NCI-H774 (cell line): ENCODE measurements around the gene SPIB.
A peak's percentile ranks its signal among the peaks of the same experiment; 100 is the strongest.
"Not testable (repeated sequence)": the region's sequence is repeated elsewhere in the genome, so short reads cannot be mapped to it uniquely, and the experiment has no call there.

ENCODE experiments used
- DNase-seq: peaks from one replicate; lab custom pipeline; 2025; lab: John Stamatoyannopoulos, UW

SPIB gene

DNA sequence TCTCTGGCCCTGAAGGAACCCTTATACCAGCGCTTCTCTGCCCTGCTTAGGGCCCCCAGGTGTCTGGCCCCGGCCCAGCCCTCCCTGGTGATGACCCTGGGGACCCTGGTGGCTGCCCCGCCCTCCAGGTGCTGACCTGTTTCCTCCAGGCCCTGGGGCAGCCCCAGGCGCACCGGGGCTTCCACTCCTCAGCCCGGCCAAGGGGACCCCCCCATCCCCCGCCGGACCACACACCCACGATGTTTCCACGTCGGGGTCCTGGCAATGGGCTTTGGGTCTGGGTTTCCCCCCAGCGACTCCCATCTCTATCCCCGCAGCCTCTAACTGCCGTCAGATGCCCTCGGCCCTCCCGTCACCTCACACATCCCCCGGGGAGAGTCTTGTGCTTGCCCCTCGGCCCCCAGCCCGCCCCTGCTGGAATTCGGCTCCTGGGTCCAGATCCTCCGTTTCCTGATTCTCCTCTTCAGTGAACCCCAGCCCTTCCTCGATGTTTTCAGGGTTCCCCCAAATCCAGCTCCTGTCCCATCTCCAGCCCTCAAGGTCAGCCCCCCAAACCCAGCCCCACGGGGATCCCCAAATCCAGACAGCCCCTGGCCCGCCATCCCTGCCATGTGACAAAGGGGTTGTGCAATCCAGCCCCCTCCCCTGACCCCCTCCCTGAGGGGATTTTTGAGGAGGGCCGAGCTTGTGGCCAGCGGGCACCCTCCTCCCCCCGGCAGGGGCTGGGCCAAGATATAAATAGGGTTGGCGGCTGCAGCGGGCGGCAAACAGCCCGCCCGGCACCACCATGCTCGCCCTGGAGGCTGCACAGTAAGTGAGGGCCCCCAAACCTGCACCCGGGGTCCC lies at the start of gene SPIB:
Gene SPIB (plus strand): TSS at position 763 of the 846 bp plus-strand sequence. CDS start 25 bp downstream, at position 788.
- DNase-seq: no peak

DNA sequence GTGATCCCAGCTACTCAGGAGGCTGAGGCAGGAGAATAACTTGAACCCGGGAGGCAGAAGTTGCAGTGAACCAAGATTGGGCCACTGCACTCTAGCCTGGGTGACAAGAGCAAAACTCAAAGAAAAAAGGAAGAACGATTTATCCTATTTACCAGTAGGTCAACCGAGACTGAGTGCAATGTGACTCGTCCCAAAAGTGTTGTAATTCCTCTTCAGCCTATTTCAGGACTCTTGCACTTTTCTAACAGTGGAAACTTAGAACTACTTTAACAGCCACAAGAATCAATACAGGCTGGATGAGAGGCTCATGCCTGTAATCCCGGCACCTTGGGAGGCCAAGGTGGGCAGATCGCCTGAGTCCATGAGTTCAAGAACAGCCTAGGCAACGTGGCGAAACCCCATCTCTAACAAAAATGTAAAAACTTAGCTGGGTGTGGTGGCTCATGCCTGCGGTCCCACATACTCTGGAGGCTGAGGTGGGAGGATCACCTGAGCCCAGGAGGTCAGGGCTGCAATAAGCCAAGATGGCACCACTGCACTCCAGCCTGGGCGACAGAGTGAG lies 46.7 kb upstream of the SPIB start:
- DNase-seq: no peak

DNA sequence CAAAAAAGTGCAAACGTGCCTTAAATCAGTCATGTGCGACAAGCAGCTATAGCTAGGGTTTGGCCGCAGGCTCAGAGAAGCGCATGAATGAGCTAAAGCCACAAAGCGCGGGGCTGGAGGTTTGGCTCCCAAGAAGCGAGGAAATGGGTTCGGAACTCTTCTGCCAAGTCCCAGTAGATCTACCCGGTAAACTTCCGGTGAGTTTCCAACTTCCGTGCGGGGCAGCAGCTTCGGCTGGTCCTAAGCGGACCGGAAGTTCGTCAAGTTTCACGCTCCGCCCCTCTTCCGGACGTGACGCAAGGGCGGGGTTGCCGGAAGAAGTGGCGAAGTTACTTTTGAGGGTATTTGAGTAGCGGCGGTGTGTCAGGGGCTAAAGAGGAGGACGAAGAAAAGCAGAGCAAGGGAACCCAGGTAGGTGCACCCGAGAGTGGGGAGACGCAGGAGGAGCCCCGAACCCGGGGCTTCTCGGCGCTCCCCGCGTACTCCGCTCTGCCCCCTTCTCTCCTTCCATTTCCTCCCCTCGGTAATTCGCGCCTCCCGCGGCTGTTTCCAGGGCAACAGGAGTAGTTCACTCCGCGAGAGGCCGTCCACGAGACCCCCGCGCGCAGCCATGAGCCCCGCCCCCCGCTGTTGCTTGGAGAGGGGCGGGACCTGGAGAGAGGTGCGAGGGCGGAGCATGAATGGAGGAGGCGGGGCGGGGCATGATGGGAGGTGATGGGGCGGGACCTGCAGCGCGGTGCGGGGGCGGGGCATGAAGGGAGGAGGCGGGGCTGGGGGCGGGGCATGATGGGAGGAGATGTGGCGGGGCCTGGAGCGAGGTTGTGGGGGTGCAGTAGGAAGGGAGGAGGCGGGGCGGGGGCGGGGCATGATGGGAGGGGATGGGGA lies 42.3 kb upstream of the SPIB start, which contains the start of gene NR1H2:
Gene NR1H2 (plus strand): TSS at position 292 of the 885 bp plus-strand sequence. CDS start 1,149 bp downstream, outside the sequence.
- peak; percentile 97 for DNase-seq

DNA sequence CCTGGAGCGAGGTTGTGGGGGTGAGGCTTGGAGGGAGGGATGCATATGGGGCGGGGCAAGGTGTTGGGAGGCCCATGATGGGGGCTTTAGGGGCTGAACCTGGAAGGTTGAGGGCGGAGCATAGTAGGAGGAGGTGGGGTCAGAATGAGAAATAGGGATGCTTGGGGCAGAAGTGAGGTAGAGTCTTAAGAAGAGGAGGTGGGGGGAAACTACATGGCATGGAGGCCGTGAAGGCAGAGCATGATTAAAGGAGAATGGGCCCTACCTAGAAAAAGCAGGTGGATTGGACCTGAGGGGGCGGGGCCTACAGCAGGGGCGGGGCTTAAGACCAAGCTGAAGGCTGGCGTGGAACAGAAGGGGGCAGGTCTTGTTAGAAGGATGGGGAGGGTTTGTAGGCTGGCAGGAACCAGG lies 41.7 kb upstream of the SPIB start:
- no peak for DNase-seq

DNA sequence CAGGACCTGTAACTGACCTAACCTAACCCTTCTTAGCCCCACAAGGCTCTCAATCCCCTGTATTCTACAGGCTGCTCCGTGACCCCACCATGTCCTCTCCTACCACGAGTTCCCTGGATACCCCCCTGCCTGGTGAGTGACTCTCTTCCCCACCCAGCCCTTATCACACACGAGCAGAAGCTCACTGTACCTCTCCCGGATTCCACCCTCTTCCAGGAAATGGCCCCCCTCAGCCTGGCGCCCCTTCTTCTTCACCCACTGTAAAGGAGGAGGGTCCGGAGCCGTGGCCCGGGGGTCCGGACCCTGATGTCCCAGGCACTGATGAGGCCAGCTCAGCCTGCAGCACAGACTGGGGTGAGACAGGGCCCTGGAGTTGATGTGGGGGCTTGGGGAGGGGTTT lies 41.2 kb upstream of the SPIB start:
- DNase-seq: no peak

DNA sequence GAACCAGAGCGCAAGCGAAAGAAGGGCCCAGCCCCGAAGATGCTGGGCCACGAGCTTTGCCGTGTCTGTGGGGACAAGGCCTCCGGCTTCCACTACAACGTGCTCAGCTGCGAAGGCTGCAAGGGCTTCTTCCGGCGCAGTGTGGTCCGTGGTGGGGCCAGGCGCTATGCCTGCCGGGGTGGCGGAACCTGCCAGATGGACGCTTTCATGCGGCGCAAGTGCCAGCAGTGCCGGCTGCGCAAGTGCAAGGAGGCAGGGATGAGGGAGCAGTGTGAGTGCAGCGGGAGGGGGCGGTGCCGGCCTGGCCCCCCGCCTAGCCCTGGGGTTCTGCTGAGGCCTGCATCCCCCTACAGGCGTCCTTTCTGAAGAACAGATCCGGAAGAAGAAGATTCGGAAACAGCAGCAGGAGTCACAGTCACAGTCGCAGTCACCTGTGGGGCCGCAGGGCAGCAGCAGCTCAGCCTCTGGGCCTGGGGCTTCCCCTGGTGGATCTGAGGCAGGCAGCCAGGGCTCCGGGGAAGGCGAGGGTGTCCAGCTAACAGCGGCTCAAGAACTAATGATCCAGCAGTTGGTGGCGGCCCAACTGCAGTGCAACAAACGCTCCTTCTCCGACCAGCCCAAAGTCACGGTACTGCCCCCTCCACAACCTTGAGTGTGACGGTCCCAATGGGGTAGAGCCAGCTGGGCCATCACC lies 40.4 kb upstream of the SPIB start:
- DNase-seq: no peak

DNA sequence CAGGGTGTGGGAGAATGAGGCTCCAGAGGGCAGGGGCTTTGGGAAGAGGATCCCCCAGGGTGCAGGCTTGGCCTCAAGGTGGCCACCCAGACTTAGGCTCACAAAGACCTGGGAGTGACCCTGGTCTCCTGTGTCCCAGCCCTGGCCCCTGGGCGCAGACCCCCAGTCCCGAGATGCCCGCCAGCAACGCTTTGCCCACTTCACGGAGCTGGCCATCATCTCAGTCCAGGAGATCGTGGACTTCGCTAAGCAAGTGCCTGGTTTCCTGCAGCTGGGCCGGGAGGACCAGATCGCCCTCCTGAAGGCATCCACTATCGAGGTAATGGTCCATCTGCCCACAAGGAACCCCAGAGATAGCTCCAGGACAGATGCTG lies 39.9 kb upstream of the SPIB start:
- DNase-seq: no peak

DNA sequence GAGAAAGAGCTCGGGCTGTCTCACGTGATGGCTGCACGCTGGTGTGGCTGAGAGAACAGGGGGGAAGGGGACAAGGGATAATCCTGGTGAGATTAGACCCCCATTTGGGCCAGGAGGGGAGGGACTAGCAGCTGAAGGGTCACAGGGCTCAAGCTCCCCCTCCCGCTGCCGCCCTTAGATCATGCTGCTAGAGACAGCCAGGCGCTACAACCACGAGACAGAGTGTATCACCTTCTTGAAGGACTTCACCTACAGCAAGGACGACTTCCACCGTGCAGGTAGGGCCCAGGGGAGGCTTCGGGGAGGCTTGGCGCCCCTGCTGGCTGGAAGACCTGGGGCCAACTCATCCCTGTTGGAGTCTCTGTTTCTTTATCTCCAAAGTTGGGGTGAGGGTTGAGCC lies 39.1 kb upstream of the SPIB start:
- no peak for DNase-seq

DNA sequence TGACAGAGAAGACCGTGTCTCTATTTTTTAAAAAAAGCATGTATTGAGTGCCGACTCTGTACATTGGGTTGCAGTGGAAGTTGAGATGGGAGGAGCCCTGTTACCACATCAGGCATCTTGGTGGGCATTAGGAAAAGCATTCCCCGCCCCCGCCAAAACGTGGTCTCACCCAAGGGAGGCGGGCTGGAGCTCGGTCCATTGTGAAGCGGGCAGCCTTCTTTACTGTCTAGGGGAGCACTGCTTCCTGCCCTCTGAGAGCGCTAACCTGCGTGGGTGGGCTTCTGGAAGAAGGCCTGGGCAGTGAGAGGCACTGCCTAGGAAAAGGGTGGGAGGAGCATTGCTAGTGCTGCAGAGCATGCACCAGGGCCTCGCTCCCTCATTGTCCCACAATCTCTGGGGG lies 38.6 kb upstream of the SPIB start:
- DNase-seq: no peak

DNA sequence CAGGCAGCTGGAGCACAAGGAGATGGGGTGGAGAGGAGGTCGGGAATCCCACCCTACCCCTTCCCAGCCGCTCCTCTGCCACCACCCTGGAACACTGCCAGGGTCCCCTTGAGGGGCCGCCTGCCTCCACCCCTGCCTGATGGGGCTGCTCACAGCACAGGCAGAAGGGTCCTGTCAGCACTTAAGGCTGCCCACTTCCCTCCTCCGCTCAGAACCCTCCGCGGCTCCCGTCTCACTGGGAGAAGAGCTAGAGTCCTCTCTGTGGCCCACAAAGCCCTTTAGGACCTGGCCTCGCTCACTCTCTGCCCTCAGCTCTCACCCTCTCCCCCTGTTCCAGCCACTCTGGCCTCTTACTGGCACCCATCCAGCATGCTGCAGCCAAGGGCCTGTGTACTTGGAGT lies 38.0 kb upstream of the SPIB start:
- DNase-seq: no peak

DNA sequence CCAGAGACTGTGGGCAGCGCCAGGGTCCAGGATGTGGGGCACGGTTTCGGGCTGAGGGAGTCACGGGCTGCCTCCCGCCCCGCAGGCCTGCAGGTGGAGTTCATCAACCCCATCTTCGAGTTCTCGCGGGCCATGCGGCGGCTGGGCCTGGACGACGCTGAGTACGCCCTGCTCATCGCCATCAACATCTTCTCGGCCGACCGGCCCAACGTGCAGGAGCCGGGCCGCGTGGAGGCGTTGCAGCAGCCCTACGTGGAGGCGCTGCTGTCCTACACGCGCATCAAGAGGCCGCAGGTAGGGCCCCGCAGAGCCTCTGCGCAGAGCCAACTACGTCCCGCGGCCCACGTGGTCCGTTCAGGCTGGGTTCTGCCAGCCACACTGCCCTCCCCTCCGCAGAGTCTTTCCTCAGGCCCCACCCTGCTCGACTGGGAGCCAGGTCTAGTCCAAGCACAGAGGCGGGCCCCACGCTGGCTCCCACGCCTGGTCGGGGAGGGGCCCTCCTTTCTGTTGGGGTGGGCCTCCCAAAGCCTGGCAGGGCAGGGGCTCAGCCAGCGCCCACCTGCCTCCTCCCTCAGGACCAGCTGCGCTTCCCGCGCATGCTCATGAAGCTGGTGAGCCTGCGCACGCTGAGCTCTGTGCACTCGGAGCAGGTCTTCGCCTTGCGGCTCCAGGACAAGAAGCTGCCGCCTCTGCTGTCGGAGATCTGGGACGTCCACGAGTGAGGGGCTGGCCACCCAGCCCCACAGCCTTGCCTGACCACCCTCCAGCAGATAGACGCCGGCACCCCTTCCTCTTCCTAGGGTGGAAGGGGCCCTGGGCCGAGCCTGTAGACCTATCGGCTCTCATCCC lies 36.6 kb upstream of the SPIB start:
- DNase-seq: no peak

DNA sequence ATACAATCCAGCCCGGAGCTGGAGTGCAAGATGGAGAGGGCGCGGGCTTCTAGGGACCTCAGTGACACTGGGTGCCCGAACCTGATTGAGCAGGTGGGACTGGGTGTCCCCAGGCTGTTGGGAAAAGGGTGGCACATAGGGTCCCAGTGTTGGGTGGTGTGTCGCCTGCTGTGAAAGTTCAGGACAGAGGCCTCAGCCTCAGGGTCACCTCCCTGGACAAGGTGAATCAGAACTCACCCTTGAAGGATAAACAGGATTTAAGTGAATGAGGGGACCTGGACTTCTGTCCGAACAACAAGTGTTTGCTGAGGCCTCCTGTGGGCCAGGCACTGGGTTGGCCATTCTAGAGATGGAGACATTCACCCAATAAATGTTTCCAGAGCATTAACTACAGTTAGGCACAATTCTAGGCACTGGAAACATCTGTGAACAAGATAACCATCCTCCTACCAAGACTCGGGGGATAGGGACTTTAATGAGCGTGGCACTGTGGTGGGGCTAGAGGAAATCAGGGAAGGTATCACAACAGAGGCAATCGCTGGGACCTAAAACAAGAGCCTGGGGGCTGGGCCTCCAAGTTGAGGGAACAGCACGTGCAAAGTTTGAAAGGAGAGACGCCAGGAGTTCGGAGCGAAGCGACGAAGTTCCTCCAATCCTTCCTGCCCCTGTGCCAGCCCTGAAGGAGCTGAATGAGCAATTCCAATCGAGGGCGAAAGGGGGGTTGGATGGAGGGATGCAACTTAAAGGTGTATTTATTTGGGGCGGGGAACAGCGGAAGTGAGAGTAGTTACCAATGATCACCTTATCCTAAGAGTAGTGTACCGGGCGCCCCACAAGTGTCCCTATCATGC lies 35.5 kb upstream of the SPIB start:
- DNase-seq: no peak

DNA sequence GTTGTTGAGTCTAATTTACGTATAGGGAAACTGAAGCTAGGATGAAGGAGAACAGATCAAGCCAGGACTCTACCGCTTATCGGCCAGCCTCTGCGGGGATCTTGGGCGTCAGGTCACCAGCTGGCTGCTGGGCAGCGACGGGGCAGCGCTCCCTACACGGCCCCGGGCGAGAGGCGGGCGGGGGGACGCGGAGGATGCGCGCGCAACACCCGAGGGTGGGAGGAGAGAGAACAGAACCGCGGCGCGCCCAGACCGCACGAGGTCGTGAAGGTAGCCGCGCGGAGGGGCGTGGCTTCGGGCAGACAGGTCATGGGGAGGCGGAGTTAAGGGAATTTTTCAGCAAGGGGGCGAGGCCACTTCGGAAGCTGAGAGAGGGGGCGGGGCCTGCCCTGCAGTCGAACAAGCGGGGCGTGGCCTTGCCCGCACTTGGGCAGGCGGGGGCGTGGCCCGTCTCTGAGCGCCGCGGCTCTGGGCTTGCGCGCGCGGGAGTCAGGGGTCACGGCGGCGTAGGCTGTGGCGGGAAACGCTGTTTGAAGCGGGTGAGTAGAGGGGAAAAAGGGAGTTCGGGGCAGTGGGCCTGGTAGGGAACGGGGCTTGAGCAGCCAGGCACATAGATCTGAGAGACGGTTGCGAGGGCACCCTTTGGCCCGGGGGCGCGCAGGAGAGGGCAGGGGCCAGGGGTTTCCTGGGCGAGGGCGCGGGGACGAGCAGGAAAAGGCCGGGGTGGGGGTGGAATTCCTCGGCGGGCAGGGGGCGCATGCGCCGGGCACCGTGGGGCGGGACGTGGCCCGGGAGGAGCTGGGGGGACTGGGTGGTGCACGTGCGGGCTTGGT lies 34.7 kb upstream of the SPIB start, which contains the start of gene POLD1:
Gene POLD1 (plus strand): TSS at position 496 of the 833 bp plus-strand sequence. CDS start 14,505 bp downstream, outside the sequence.
- DNase-seq: peak; percentile 97

DNA sequence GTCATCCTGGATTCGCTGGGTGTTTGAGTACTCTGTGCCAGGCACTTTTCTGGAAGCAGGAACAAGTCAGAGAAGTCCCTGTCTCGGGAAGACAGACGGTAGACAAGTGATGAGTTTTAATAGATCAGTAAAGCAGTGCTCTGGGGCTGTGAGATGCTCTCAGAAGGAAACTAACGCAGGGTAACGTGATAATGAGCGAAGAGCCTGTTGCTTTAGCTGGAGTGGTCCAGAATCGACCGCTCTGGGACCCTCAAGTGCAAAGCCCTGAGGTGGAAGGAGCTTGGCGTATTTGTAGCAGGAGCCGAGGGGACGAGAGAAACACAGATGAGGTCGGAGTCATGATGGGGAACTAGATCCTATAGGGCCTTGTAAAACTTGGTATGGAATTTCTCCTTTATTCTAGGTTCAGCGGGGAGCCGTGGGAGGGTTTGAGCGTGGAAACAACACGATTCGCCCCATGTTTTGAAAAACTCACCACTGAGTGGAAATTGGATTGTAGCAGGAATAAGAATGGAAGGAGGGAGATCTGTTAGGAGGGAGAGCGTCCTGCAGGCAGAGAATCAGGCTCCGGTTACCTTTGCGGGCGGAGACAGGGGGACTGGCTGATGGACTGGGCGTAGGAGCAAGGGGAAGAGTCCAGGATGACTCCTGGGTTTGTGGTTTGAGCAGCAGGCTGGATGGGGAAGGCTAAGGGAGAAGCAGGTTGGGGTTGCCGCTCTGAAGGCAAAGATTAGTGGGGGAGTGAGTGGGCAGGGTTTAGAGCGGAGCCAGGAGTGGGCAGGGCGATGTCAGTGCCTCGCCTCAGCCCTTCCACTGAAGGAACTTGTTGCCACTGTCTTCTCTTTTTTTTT lies 33.8 kb upstream of the SPIB start:
- no peak for DNase-seq

DNA sequence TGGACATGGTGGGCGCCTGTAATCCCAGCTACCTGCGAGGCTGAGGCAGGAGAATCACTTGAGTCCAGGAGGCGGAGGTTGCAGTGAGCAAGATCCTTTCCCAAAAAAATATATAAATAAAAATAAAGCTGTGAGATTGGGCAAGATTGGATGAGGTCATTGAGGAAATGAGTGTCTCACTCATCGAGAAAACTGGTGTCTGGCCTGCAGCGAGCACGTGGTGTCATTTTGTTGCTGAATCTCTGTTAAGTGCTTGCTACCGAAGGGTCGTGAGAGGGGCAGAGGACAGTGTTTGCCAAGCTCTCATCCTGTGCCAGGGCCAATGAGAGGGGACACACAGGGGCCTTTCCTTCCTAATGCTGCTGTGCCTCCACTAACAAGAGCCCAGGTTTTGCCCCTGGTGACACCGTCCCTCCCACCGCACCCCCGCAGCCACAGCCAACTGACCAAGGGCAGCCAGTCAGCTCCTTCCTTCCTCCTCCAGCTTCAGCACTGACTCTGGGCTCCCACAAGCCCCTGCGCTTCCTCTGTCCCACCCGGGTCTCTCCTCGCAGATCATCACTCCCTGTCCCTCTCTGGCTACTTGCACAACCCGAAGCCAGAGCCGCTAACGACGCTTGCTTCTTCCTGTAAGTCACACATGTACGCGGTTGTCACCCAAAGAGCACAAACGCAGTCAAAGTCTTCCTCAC lies 31.4 kb upstream of the SPIB start:
- DNase-seq: no peak

DNA sequence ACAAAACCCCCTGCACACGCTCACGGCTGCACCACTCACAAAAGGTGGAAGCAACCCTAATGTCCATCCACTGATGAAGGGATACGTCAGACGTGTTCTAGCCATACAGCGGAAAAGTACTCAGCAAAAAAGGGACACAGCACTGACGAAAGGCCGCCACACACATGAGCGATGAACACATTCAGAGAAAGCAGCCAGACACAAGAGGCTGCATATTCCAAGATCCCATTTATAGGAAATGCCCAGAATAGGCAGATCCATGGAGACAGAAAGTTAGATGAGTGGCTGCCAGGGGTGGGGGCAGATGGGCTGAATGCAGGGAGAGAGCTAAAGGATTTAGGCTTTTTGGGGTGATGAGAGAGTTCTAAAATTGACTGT lies 30.9 kb upstream of the SPIB start:
- no peak for DNase-seq

DNA sequence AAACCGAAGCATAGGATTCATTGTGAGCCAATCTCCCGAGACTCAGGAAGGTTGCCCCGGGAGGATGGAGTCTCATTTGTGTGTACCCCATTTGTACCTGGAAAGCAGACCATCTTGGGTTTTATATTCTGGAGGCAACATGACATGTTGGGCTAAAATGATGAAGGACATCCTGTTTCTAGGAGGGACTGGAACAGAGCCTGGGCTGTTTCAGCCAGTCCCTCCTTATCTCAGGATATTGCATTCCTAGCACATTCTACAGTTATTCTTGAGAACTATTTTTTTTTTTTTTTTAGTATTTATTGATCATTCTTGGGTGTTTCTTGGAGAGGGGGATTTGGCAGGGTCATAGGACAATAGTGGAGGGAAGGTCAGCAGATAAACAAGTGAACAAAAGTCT lies 28.4 kb upstream of the SPIB start:
- not testable (repeated sequence) for DNase-seq

DNA sequence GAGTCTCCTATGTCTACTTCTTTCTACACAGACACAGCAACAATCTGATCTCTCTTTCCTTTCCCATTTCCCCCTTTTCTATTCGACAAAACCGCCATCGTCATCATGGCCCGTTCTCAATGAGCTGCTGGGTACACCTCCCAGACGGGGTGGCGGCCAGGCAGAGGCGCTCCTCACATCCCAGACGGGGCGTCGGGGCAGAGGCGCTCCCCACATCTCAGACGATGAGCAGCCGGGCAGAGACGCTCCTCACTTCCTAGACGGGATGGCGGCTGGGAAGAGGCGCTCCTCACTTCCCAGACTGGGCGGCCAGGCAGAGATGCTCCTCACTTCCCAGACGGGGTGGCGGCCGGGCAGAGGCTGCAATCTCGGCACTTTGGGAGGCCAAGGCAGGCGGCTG lies 27.8 kb upstream of the SPIB start:
- DNase-seq: not testable (repeated sequence)
